HCT116 (cell line): ENCODE results near the gene CERS6. TPM values are rescaled to one million over a fixed set of nuclear protein-coding genes. Genes with fewer than 3 reads are reported as not detected.

Source experiments
- ATAC-seq: fragments of 200-7000 bp; cut with Tn5 transposase; 2 replicates; pipeline ENCODE4 v1.9.1; 2020; ENCODE audit warnings: mild to moderate bottlenecking, moderate library complexity
- BruUV-seq: library from RNA; stranded (reverse); fragments of 400-500 nt; replicated peaks from 2 replicates; lab custom pipeline; 2021; lab: Mats Ljungman, UMichigan
- CTCF ChIA-PET: fragments of 300-600 bp; sonication (Branson Sonifier 250); formaldehyde crosslinking; loops from one replicate; lab custom pipeline; 2021; ENCODE audit warnings: antibody characterized with exemption; lab: Charles Lee
- POLR2A ChIA-PET: fragments of 300-600, 350-600 bp; sonication (Branson Sonifier 250); formaldehyde crosslinking; loops from one replicate; lab custom pipeline; 2021; ENCODE audit warnings: antibody characterized with exemption; lab: Charles Lee
- RAD21 ChIA-PET, 2 experiments: fragments of 300-600 bp; sonication (Branson Sonifier 250); formaldehyde crosslinking; loops; one replicate each; lab custom pipeline; 2023; ENCODE audit warnings: low total read pairs in 2 of 2; ENCODE audit not compliant: uncharacterized antibody in 2 of 2, unreplicated experiment in 2 of 2, low non-redundant PET in 1 of 2; lab: Charles Lee
- DNase-seq: peaks from one replicate; pipeline ENCODE4 v3.0.0-alpha.2; 2010; ENCODE audit warnings: low read depth, low spot score
- H2AFZ ChIP-seq: fragments of 200-600 bp; shearing (Covaris generic), sonication (generic); 2 replicates; pipeline ENCODE4 v1.6.1; 2017; ENCODE audit warnings: low read depth, mixed run types, mixed read lengths, antibody characterized with exemption, low read length; ENCODE audit not compliant: poor library complexity, severe bottlenecking
- H3K27ac ChIP-seq: 2 replicates; pipeline ENCODE4 v1.5.1; 2012; ENCODE audit warnings: low read depth, low read length
- H3K27me3 ChIP-seq: fragments of 200-600 bp; sonication (generic); 2 replicates; pipeline ENCODE4 v1.6.1; 2016; ENCODE audit warnings: mixed run types, low read length, mixed read lengths; ENCODE audit not compliant: insufficient read depth
- H3K36me3 ChIP-seq, 2 experiments: fragments of 200-500 bp in 1 of 2; fragments of 200-600 bp in 1 of 2; sonication (Bioruptor generic) in 1 of 2; sonication (generic) in 1 of 2; 2 replicates each; pipeline versions ENCODE4 v1.5.1 to v1.6.1; 2014 to 2016; ENCODE audit warnings: low read length in 2 of 2, inconsistent platforms in 1 of 2, mixed read lengths in 1 of 2, mixed run types in 1 of 2; ENCODE audit not compliant: insufficient read depth in 2 of 2, control insufficient read depth in 1 of 2
- H3K4me1 ChIP-seq, 2 experiments: fragments of 200-600 bp in 1 of 2; sonication (generic) in 1 of 2; 2 replicates each; pipeline versions ENCODE4 v1.5.1 to v1.6.1; 2012 to 2017; ENCODE audit warnings: low read length in 2 of 2, inconsistent platforms in 1 of 2, mild to moderate bottlenecking in 1 of 2, mixed read lengths in 1 of 2, mixed run types in 1 of 2, moderate library complexity in 1 of 2; ENCODE audit not compliant: insufficient read depth in 2 of 2, control insufficient read depth in 1 of 2
- H3K4me2 ChIP-seq: fragments of 200-600 bp; sonication (generic); 2 replicates; pipeline ENCODE4 v1.6.1; 2017; ENCODE audit warnings: mixed run types, low read length, mixed read lengths
- H3K4me3 ChIP-seq, 2 experiments: fragments of 200-600 bp in 1 of 2; sonication (generic) in 1 of 2; replicated peaks in 1 of 2; 2 replicates each; pipeline ENCODE4 v1.5.1; 2011 to 2016; ENCODE audit warnings: low read length in 2 of 2, control low read depth in 1 of 2, low read depth in 1 of 2, mild to moderate bottlenecking in 1 of 2, mixed read lengths in 1 of 2, mixed run types in 1 of 2
- H3K79me2 ChIP-seq: fragments of 200-600 bp; sonication (generic); 2 replicates; pipeline ENCODE4 v1.6.1; 2017; ENCODE audit warnings: mild to moderate bottlenecking, mixed run types, low read length, moderate library complexity, mixed read lengths; ENCODE audit not compliant: insufficient read depth
- H3K9ac ChIP-seq: fragments of 200-600 bp; sonication (generic); 2 replicates; pipeline ENCODE4 v1.6.1; 2016; ENCODE audit warnings: low read length, mixed read lengths
- H3K9me2 ChIP-seq: fragments of 200-600 bp; sonication (generic), shearing (Covaris generic); 2 replicates; pipeline ENCODE4 v1.6.1; 2017; ENCODE audit warnings: mixed run types, mild to moderate bottlenecking, moderate library complexity; ENCODE audit not compliant: insufficient read depth
- H3K9me3 ChIP-seq, 2 experiments: fragments of 200-500 bp in 1 of 2; fragments of 200-600 bp in 1 of 2; sonication (Bioruptor generic) in 1 of 2; sonication (generic) in 1 of 2; 2 replicates each; pipeline ENCODE4 v1.6.1; 2014 to 2017; ENCODE audit warnings: low read length in 2 of 2, mixed read lengths in 2 of 2, inconsistent platforms in 1 of 2, low read depth in 1 of 2, mild to moderate bottlenecking in 1 of 2, mixed run types in 1 of 2, moderate library complexity in 1 of 2; ENCODE audit not compliant: control insufficient read depth in 1 of 2, insufficient read depth in 1 of 2
- H4K20me1 ChIP-seq: fragments of 200-600 bp; sonication (generic), shearing (Covaris generic); 2 replicates; pipeline ENCODE4 v1.6.1; 2017; ENCODE audit warnings: mixed run types, mild to moderate bottlenecking, moderate library complexity; ENCODE audit not compliant: insufficient read depth
- CTCF ChIP-seq, 3 experiments: fragments of 200-600 bp in 1 of 3; sonication (generic) in 1 of 3; IDR thresholded peaks in 2 of 3; conservative IDR thresholded peaks in 1 of 3; 2 replicates each; pipeline ENCODE4 v1.5.1; 2012 to 2017; ENCODE audit warnings: low read depth in 2 of 3, low read length in 2 of 3, antibody characterized with exemption in 1 of 3, borderline replicate concordance in 1 of 3, control low read depth in 1 of 3, mild to moderate bottlenecking in 1 of 3, mixed read lengths in 1 of 3, mixed run types in 1 of 3, moderate library complexity in 1 of 3; ENCODE audit not compliant: insufficient read depth in 1 of 3
- ELF1 ChIP-seq: IDR thresholded peaks from 2 replicates; pipeline ENCODE4 v1.6.1; 2012; ENCODE audit warnings: low read depth, borderline replicate concordance
- EZH2phosphoT487 ChIP-seq: fragments of 200-600 bp; IDR thresholded peaks from 2 replicates; pipeline ENCODE4 v1.6.1; 2018; ENCODE audit warnings: antibody characterized with exemption, borderline replicate concordance
- FOSL1 ChIP-seq: IDR thresholded peaks from 2 replicates; pipeline ENCODE4 v1.6.1; 2012; ENCODE audit warnings: low read depth
- JUND ChIP-seq: IDR thresholded peaks from 2 replicates; pipeline ENCODE4 v1.6.1; 2012
- MAX ChIP-seq: IDR thresholded peaks from 2 replicates; pipeline ENCODE4 v1.6.1; 2012
- POLR2A ChIP-seq: IDR thresholded peaks from 2 replicates; pipeline ENCODE4 v1.7.0; 2011; ENCODE audit warnings: borderline replicate concordance; ENCODE audit not compliant: insufficient read depth, insufficient read length; ENCODE audit errors: extremely low read depth
- POLR2AphosphoS5 ChIP-seq: IDR thresholded peaks from 2 replicates; pipeline ENCODE4 v1.6.1; 2011; ENCODE audit warnings: mild to moderate bottlenecking, low read depth, low read length, moderate library complexity
- REST ChIP-seq: IDR thresholded peaks from 2 replicates; pipeline ENCODE4 v1.6.1; 2012; ENCODE audit warnings: low read depth
- SP1 ChIP-seq: IDR thresholded peaks from 2 replicates; pipeline ENCODE4 v1.6.1; 2012; ENCODE audit warnings: low read depth
- SRF ChIP-seq: IDR thresholded peaks from 2 replicates; pipeline ENCODE4 v1.6.1; 2012; ENCODE audit warnings: low read depth
- TCF7L2 ChIP-seq: IDR thresholded peaks from 2 replicates; pipeline ENCODE4 v1.7.0; 2011; ENCODE audit warnings: borderline replicate concordance, inconsistent platforms; ENCODE audit not compliant: insufficient read depth, insufficient read length; ENCODE audit errors: extremely low read depth
- YY1 ChIP-seq: IDR thresholded peaks from 2 replicates; pipeline ENCODE4 v1.6.1; 2011; ENCODE audit warnings: low read length, low read depth, moderate library complexity, mild to moderate bottlenecking; ENCODE audit not compliant: insufficient replicate concordance; ENCODE audit errors: extremely low read depth
- ZBTB33 ChIP-seq: IDR thresholded peaks from 2 replicates; pipeline ENCODE4 v1.6.1; 2011; ENCODE audit warnings: mild to moderate bottlenecking, low read length, moderate library complexity; ENCODE audit not compliant: insufficient replicate concordance; ENCODE audit errors: extremely low read depth
- intact Hi-C: fragments of 100-400 bp; cut with micrococcal nuclease; formaldehyde crosslinking; loops from 2 replicates; pipeline ENCODE4 v1.10.0; 2022
- total RNA-seq: library from RNA; stranded (reverse); gene quantifications from one replicate; pipeline ENCODE4 v1.2.1, GENCODE V29; 2021; ENCODE audit not compliant: unreplicated experiment

The CERS6 gene
- total RNA-seq, 1 experiment from 2014 or later = 37.0 TPM

- Histone ChIP-seq H3K9me2 (no peaks in the 10 kb centered on the region), H3K4me1 (peaks cover 3 to 24% of the 10 kb centered on the region in 2 experiments; a peak in 2 of 4 replicates), H3K36me3 (no peaks in the 10 kb centered on the region), H3K9me3 (no peaks in the 10 kb centered on the region), H3K27me3 (no peaks in the 10 kb centered on the region), H3K79me2 (peaks cover 71% of the 10 kb centered on the region), H3K9ac (no peak overlapping the region), H2AFZ (no peak overlapping the region), H3K27ac (no peak overlapping the region), H3K4me2 (no peak overlapping the region), H4K20me1 (no peaks in the 10 kb centered on the region; the same call in 1 of the 2 replicates), H3K4me3 (no peak overlapping the region)
- TF ChIP-seq MAX = no peak
- TF ChIP-seq POLR2AphosphoS5 = no peak
- TF ChIP-seq SP1 = no peak
- TF ChIP-seq EZH2phosphoT487 = no peak
- no peak for TF ChIP-seq ZBTB33
- TF ChIP-seq TCF7L2 = no peak
- no peak for TF ChIP-seq JUND
- TF ChIP-seq POLR2A = no peak
- TF ChIP-seq SRF = no peak
- no peak for TF ChIP-seq ELF1
- no peak for TF ChIP-seq YY1
- no peak for TF ChIP-seq REST
- no peak for TF ChIP-seq CTCF (IDR thresholded peaks at IDR 0.05 in 2 of 3, conservative IDR thresholded peaks at IDR 0.05 in 1 of 3; ENCODE audit: borderline replicate concordance in 1 of 3, insufficient read depth in 1 of 3, low read depth in 2 of 3, low read length in 2 of 3)
- no peak for TF ChIP-seq FOSL1
- POLR2A ChIA-PET = no interaction called here
- RAD21 ChIA-PET = no interaction called here
- ATAC-seq = no peak
- intact Hi-C loops = no loop called here
- CTCF ChIA-PET = no interaction called here
- BruUV-seq = no TSS peak
- DNase-seq = no peak
Measured at GRCh38 chr2:168539945-168540344, 83.9 kb downstream of the CERS6 start.
